ENCODE results near the gene ADCYAP1R1.

The ADCYAP1R1 gene

DNA sequence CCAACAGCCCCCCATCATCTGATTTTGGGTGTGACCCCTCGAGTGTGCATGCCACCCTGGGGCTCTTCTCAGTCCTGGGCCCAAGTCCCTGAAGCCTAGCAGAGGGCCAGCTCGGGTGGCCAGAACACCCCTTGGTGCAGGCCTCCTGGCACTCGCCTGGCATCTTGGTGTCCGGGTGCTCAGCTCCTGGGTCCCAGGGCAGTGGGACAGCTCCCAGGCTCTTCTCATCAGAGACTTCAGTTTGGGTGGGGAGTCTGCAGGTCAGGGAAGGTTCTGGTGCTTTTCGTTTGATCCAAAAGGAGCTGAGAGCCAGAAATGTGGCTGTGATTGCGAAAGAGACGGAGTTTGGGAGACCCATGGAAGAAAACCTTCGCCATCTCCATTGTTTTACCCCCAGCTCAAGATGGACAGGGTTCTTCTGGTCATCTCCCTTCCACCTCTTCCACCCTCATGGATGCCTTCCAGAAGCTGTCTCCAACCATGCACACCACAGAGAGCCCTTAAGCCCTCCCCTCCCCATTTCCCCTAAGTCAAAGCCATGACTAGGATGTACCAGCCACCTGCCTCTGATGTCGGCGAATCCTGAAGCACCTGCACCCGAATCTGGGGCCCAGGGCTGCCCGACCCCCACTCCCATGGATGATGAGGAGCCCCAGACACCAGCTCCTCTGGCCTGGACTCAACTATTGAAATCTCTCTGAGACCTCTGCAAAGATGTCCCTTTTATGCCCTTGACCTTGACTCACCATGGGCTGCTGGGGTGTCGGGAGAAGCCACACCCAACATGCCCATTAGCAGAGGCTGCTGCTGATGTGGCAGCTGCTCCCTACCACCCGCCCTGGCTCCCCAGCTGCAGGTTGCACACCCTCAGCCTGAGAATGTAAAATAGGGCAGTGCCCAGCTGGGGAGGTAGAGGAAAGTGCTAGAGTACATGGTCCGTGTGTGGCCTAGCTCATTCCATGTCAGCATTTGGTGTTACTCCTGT lies 55.3 kb downstream of the ADCYAP1R1 start:
- no peak for DNase-seq

DNA sequence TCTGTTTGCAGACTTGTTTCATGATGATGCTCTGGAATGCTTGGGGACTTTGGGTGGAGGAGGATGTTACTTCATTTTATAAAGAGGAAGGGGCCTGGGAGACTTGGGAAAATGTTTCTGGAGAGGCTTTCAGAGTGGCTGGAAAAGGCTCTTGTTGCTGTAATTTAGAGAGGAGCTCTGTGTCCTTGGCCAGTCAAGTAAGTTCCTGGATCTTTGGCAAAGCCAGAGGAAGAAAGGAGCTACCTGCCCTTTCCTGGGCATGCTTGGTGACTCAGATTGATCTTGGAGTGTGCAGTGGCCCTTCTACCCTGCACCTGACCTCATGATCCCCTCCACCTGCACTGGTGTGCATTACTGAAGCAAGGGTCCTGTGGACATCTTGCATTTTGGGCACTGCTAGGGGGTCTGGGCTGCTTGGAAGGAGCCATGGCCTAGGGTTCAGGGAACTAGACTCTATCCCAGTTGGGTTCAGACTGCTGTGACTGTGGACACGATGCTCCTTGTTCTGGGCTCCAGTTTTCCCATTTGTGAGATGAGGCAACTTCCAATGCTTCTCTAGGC lies 56.1 kb downstream of the ADCYAP1R1 start:
- no peak for DNase-seq

DNA sequence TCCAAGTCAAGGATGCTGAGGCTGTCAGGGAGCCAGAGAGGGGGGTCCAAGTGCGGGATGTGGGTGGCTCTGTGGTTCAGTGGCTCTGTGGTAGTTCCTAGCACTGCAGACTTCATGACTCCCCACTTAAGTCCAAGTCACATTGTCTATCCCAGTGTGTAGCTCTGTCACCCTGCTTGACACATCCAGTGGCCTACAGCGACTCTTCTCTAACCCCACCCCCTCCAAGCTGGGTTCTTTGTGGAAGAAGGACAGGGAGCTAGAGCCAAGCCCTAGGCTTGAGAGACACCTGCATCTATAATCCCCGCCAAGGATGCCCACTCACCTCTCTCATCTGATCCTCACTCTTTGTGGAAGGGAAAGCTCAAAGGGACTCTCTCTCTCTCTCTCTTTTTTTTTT lies 57.6 kb downstream of the ADCYAP1R1 start:
- no peak for DNase-seq

DNA sequence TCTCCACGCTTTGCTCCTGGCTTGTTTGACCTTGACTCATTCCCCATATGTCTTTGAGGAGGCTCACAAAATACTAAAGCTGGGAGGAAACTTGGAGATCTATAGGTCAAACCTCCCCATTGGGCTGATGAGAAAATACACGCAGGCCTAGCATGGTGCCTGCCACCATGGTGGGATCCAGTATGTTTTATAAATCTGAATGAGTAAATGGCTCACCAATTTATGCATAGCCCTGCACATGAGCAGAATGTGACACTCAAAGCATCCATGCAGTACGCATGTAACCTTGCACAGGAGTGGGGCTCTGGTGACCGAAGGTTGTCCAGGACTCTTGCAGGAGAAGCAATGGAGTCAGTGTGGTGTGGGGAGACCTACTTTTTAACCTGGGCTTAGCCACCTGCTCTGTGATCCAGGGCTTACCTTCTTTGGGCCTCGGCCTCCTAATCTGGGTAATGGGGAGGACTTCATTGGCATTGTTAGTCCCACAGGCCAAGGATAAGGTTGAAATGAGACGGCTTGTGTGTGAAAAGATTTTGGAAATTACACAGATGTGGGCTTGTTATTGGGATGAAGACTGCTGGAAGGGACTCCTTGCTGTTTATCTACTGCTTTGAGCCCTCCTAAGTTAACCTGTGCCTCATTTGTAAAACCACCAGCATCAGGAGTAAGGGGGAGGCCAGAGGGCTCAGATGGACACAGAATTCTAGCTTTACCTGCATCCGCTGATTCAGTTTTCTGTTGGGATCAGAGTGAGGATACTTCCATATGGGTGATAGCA lies 58.4 kb downstream of the ADCYAP1R1 start:
- no peak for DNase-seq

DNA sequence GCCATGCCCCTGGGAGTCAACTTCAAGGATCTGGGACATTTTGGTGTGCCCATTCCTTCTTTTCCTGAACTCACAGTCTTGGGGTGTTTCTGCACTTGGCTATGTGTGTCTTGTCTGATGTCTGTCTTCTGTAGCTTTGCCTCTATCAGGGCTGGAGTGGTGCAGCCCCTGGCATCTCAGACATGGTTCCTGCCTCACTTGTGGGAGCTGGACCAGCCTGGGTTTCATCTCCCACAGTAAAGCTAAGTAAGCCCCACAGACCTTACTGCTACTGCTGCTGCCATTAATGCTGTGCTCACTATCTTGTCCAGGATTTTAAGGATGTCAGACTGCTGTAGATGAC lies 59.0 kb downstream of the ADCYAP1R1 start:
- no peak for DNase-seq

DNA sequence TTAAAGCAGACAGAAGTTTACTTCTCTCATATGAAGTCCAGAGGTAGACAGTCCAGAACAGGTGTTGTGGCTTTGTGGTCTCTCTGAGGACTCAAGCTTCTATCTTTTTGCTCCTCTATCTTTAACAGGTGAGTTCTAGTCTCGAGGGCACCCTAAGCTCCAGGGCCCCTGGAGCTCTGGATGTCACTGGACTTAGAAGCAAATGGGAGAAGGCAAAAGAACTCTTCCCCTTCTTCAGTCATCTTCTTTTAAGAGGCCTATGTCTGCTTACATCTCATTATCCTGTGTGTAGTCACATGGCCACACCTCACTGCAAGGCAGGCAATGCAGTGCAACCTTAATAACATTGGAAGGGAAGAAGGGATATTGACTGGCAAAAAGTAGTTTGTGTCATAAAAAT lies 61.6 kb downstream of the ADCYAP1R1 start:
- DNase-seq, result no peak

DNA sequence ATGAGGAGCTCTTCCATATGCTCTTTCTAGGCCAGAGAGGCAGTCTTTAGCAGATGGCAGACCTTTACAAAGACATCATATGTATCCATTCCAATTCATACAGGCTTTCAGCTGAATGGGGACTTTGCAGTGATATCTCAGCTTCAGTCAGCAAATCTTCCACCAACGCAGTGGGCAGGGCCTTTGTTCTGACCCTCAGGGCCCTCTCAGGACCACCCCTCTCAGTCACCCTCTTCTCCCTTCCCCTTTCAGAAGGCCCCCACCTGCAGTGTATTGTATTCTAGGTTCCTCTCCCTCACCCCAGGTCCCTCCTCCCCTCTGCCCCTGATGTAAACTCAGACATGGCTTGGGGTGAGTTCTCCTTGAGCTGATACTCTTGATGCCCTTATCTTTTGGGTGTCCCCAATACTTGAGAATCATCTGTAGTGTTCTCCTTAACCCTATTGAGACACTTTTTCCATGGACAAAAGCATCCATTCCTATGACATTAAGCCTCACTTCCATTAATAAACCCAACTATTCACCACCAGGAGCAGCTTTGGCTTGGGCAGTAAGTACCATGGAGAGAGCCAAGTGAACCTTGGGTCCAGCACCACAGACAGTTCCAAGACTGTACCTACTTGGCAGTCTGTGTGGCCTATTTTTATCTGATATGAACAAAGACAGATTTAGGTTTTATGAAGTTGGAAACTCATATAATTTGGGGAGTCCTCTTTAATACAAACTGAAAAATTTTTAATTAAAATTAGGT lies 62.7 kb downstream of the ADCYAP1R1 start:
- DNase-seq, result peak; percentile 69 to 72

DNA sequence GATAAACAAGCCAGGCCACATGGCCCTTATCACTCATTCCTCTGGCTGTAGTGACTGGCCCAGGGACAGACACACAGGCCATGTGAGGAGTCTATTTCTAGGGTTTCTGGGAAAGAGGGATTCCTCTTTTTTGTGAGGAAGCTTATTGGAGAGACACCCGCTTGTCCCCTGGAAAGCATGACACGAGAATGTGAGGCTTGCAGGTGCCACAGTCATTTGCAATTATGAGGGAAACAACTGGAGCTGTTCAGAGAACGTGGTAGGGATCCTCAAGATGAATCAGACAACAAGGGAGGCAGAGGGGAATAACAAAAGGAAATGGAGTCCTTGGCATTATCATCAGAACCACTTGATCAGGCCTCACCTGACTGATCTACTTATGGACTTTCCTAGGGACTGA lies 64.5 kb downstream of the ADCYAP1R1 start:
- no peak for DNase-seq

DNA sequence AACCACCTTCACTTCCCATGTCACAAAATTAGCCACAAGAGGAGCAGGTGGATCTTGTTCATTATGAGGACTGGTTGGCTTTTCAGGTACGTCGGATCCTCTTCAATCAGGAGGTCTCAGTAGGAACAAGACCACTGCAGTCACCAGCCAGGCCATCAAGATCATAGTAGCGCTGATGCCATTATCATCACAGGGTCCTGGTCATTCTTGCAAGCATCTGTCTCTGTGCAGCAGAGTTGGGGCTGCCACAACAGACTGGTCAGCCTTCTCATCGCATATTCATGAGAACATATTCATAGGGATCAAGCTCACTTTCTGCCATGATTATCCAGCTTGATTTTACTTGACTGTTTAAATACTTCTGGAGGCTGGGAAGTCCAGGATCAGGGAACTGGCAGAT lies 67.1 kb downstream of the ADCYAP1R1 start:
- DNase-seq, result no peak

DNA sequence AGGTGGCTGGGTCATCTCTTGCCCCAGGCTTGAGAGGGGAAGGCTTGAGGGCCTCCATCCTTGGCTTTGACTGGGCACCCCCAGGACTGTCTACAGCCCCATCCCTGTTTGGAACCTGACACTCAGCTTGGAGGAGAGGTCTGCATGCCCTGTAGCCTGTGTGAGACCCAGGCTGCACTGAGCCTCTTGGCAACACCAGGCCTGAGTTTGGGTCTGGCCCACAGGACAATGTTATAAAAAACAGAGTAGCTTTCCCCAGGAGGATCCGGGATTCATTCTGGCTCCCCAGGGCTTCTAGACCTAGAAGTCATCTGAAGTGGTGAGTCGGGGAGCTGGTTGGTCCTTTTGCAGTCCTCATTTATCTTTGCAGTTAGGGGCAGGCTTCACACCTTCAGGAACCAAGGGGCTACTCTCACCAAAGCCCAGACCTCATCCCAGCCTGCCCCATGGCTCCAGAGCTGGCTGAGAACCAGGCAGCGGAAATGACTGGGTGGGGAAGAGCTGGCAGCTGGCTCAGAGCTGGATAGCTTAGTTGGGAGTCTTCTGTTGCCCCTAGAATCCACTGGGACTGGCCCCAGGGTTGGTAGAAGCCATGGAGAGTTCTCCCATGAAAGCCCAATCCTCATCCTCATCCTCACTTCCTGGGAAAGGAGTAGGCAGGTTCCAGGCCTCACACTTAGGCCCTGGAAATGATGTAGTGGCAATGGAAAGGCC lies 68.8 kb downstream of the ADCYAP1R1 start:
- DNase-seq, result no peak

DNA sequence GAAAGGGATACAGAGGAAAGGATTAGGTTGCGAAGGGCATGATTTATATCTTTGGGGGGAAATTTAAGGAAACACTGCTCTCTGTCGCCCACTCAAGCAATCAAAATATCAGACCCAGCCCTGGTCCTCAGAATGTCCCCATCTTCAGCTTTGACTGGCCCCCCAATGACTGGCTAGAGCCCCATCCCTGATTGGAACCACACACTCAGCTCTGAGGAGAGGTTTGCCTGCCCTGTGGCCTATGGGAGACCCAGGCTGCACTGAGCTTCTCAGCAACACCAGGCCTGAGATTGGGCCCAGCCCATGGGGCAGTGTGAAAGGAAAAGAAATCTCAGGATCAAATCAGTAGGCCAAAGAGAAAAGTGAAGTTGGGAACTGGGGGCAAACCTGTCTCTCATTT lies 69.5 kb downstream of the ADCYAP1R1 start:
- DNase-seq, result no peak

DNA sequence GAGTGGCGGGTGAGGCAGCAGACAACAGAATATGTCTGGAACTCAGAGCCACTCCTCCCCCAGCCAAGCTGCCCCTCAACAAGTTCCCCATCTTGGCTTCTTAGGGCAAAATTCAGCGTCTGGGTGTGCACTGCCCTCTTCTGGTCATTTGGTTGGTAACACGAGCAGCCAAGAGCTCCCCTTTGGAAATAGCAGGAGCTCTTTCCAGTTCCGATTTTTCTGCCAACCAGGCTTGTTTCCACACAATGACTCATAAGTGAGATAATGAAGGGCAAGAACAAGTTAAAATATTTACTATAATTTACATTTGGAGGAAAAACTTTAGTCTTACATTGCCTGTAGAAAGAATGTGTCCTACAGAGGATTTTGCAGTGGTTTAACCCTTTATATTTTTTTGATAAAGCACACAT lies 70.5 kb downstream of the ADCYAP1R1 start:
- DNase-seq, result peak in 1 of 2 experiments; percentile 73

DNA sequence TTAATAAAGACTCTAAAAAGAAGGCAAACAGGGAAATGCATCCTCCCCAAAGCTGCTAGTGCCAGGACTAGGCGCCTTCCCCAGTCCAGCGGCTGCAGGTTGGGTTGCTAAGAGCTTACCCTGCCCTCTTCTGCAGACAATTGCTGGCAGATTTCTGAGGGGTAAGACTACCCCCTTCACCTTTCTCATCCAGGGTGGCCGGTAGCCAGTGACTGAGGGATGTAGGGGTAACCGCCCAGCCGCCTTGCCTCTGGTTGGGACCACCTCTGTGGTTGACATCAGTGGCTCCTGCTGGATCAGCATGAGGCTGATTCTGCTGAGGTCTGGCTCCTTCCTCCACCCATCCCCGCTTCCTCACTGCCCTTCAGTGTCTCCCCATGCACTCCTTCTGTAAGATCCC lies 71.2 kb downstream of the ADCYAP1R1 start:
- DNase-seq, result no peak

DNA sequence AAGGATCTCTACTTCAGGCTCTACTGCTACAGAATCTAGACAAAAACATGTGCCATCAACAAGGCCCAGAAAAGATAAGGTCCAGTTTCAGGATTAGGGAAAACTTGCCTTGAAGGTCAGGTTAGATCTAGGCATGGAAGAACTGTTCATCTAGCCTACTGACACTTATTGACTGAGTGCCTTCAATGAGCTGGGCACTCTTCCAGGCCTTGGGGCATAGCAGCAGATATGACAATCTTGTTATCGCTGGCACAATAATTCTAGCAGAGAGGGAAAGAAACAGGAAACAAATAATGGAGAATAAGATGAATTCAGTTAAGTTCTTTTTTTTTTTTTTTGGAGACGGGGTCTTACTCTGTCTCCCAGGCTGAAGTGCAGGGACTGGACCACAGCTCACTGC lies 71.6 kb downstream of the ADCYAP1R1 start:
- DNase-seq, result no peak

DNA sequence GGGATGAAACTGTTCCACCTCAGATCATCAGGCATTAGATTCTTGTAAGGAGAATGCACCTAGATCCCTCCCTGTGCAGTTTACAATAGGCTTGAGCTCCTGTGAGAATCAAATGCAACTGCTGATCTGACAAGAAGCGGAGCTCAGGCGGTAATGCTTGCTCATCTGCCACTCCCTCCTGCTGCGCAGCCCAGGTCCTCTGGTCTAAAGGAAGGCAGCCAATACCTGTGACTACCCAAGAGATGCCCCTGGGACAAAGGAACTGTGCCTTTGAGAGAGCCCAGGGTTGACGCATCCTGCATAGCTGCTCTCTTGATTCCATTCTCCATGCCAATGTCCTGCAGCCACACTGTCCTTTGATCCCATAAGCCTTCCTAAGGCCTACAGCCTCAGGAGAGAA lies 73.1 kb downstream of the ADCYAP1R1 start:
- DNase-seq, result no peak

DNA sequence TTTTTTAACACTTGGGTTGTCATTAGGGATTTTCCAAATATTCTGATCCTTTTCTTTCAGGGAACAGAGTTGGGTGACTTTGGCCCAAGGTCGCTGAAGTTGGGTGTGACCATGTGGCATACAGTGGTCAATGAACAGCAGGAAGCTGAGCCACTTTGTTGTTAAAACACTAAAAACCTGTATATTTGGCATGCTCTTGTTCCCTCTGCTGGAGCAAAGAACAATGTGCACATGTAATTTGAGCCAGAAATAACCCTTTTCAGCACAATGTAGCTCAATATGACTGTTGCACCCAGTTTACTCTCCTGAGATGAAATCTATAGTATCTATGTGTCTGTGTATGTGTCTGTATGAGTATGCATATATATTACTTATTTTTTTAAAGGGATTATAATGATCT lies 74.9 kb downstream of the ADCYAP1R1 start:
- no peak for DNase-seq

DNA sequence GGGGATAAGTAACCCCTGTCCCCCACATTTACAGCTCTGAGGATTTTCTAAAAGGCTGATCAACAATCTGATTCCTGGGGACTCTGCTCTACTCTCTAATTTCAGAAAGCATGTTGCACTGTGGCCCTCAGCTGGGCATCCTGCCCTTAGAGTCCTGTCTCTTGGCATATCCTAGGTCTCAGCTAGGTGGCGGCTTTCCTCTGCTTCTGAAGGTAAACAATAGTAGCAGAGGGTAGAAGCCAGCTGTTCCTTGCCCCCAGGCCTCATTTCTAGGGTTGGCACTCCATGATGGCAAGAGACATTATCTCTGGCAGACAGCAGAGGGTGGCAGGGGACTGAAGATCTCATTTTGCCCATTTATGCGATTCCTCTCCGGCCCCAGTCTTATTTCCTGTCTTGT lies 77.0 kb downstream of the ADCYAP1R1 start:
- DNase-seq, result no peak

DNA sequence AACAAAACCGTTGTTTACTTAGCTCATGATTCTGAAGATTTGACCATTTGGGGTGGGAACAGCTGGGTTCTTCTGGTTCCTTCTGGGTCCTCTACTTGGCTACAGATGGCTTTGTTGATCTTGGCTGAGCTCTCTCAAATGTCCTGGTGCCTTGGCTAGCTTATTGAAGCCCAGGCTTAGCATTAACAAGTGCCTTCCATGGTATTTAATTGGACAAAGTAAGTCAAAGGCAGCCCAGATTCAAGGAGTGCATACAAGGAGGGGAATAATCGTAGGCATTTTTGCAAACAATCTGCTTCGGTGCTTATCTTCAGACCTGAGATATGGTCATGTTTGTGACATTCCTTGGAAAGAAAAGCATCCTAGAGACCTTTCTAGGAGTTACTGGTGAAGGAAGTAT lies 81.4 kb downstream of the ADCYAP1R1 start:
- no peak for DNase-seq

DNA sequence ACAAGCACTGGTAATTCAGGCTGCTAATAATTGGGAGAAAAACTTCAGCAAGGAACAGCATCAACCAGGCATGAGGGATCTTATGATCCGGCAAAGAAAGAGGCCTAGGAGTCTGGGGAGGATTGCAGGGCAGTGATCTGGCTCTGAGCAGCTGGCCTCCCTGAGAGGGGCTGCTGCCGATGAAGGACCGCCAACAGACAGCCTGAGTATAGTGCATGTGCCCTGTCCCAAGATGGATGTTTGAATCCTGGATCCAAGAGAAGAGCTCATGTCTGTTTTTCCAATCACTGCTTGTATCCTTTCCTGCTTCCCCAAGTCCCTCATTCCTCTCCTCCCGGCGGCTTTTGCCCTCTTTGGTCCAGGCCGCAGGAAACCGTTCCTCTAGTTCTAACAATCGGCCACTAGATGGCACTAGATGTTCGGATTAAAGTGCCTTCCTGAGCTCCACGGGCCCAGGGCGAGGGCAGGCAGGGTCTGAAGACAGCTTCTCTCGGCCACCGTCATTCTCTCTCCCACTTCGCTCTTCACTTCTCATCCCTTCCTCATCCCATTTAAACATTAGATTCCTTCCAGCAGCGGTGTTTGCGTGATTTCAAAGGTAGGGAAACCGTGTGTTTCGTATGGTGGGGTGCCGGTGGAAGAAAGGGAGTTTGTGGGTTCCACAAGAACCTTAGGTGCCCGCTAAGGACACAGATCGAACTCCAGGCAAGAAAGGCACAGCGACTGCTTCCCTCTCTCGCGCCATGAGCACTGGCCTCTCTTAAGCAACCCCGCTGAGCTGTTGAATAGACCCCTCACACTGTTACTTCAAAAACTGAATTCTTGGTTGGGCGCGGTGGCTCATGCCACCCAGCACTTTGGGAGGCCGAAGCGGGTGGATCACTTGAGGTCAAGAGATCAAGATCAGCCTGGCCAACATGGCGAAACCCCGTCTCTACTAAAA lies 82.4 kb downstream of the ADCYAP1R1 start:
- peak in 1 of 2 experiments; percentile 55 for DNase-seq

DNA sequence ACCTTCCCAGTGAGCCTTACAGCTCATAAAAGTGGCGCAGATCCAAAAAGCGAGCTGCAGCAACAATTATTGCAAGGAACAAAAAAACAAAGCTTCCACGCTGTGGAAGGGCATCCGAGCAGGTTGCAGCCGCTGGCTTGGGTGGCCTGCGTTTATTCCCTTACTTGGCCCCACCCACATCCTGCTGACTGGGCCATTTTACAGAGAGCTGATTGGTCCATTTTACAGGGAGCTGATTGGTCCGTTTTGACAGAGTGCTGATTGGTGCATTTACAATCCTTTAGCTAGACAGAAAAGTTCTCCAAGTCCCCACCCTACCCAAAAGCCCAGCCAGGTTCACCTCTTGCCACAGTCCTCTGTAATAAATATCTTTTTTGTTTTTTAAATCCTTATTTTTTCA lies 85.1 kb downstream of the ADCYAP1R1 start:
- no peak for DNase-seq

DNA sequence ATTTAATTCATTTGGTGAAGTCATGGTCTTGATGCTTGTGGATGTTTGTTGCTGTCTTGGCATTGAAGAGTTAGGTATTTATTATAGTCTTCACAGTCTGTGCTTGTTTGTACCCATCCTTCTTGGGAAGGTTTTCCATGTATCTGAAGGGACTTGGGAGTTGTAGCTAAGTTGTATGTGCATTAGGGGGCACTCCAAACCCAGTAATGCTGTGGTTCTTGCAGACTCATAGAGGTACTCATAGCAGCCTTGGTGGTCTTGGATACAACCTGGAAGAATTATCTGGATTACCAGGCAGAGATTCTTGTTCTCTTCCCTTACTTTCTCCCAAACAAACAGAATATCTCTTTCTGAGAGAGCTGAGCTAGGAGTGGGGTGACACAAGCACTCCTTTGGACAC lies 93.2 kb downstream of the ADCYAP1R1 start:
- no peak for DNase-seq

Data from cerebellar nuclear complex (tissue), 1 donor.